Measurements from ENCODE around the gene BRD3OS.

DNA sequence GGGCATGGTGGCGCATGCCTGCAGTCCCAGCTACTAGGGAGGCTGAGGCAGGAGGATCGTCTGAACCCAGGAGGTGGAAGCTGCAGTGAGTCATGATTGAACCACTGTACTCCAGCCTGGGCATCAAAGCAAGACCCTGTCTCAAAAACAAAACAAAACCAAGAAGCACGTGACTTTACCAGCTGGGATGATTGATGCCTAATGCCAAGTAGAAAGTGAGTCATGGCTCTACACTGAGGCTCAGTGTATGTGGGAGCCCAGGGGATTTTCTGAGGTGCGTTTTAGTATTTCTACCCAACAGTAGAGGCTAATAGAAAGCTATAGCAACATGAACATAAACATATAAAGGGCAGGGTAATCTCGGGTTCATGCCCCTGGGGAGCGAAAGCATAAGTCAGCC, 13.9 kb upstream of the BRD3OS start:
- TF ChIP-seq TCF12 (IDR thresholded peaks at IDR 0.05; ENCODE audit: low read depth) (no peak), EP300 (IDR thresholded peaks at IDR 0.05; ENCODE audit: borderline replicate concordance) (no peak)

All from Ishikawa (cell line).